Daoy (cell line): ENCODE data around the gene PHLDB2. TPM values are rescaled to one million over a fixed set of nuclear protein-coding genes. Genes with fewer than 3 reads are reported as not detected.

Source experiments
- DNase-seq: peaks from one replicate; pipeline ENCODE4 v3.0.0-alpha.2; 2015; ENCODE audit warnings: low read depth
- total RNA-seq: library from RNA; depleted of rRNA; stranded (reverse); fragments of >200 nt; shearing (Covaris generic); gene quantifications from 2 replicates; pipeline ENCODE4 v1.2.3, GENCODE V29; 2014; rRNA removed

PHLDB2 gene
- total RNA-seq, 1 experiment from 2014 or later, result 73.2 TPM

- DNase-seq, result no peak
These were observed 160.7 kb downstream of the PHLDB2 start for GRCh38 chr3:112019716-112020115.

GRCh38 chr3:112020674-112021085 lies 161.6 kb downstream of the PHLDB2 start:
- DNase-seq, result no peak

Other genes starting within 250 kb of the PHLDB2 start
- 2.4 and 4.2 TPM in 2 replicates for gene PLCXD2, start 184.6 kb upstream of the PHLDB2 start, total RNA-seq
- 36.3 and 40.5 TPM in 2 replicates for gene ABHD10, start 119.8 kb downstream of the PHLDB2 start, total RNA-seq
- 0.80 and 5.1 TPM in 2 replicates for gene TAGLN3, start 139.7 kb downstream of the PHLDB2 start, total RNA-seq
- not detected in 2 replicates for gene TMPRSS7, start 175.5 kb downstream of the PHLDB2 start, total RNA-seq
- 14.7 and 18.1 TPM in 2 replicates for gene C3orf52, start 227.1 kb downstream of the PHLDB2 start, total RNA-seq